Measurements from ENCODE around the gene TMEM151B.
"Not testable (repeated sequence)": the region's sequence is repeated elsewhere in the genome, so short reads cannot be mapped to it uniquely, and the experiment has no call there.

TMEM151B gene

DNA sequence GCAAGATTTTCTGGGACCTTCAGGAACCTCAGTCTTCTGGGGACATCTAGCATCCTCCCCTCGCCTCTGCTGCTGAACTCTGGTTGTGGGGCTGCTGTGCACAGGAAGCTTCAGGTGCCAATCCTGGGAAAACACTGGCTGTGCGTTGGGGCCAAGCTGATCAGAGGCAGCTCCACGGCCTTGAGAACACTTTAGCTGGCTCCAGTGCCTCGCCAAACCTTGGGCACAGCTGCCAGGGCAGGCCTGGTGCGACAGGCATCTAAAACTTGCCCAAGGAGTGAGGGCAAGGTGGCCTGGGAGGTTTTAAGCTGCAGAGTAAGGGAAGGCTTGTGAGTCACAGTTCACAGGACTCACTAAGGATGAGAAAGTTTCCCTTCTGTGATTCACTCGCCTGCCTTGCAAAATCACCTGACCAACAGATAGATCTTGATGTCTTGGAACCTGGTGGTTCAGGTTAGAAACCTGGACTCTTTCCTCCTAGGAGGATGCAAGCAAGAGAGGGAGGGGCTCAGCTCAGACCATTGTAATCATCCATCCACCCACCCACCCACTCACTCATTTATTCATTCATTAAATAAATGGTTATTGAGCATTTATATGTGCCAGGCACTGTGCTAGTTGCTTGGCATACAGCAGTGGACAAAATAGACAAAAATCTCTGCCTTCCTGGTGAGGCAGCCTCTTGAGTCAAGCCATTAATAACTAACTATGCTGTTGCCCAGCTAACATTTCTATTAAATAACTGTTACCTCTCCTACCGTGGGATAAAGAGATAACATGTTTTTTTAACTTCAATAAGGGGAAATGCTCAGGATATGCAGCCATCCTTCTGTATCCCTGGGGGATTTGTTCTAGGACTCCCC is 69.7 kb downstream of the TMEM151B start:
- in situ Hi-C loops (cut with MboI; ENCODE audit: low sequenced_read_pairs, unreplicated experiment): no loop called here
- TF ChIP-seq, protein P1, sequence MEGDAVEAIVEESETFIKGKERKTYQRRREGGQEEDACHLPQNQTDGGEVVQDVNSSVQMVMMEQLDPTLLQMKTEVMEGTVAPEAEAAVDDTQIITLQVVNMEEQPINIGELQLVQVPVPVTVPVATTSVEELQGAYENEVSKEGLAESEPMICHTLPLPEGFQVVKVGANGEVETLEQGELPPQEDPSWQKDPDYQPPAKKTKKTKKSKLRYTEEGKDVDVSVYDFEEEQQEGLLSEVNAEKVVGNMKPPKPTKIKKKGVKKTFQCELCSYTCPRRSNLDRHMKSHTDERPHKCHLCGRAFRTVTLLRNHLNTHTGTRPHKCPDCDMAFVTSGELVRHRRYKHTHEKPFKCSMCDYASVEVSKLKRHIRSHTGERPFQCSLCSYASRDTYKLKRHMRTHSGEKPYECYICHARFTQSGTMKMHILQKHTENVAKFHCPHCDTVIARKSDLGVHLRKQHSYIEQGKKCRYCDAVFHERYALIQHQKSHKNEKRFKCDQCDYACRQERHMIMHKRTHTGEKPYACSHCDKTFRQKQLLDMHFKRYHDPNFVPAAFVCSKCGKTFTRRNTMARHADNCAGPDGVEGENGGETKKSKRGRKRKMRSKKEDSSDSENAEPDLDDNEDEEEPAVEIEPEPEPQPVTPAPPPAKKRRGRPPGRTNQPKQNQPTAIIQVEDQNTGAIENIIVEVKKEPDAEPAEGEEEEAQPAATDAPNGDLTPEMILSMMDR (IDR thresholded peaks at IDR 0.05; ENCODE audit: borderline replicate concordance, control extremely low read depth, extremely low read depth, insufficient read depth, missing control alignments): no peak
- no peak for DNase-seq (ENCODE audit: low spot score)

DNA sequence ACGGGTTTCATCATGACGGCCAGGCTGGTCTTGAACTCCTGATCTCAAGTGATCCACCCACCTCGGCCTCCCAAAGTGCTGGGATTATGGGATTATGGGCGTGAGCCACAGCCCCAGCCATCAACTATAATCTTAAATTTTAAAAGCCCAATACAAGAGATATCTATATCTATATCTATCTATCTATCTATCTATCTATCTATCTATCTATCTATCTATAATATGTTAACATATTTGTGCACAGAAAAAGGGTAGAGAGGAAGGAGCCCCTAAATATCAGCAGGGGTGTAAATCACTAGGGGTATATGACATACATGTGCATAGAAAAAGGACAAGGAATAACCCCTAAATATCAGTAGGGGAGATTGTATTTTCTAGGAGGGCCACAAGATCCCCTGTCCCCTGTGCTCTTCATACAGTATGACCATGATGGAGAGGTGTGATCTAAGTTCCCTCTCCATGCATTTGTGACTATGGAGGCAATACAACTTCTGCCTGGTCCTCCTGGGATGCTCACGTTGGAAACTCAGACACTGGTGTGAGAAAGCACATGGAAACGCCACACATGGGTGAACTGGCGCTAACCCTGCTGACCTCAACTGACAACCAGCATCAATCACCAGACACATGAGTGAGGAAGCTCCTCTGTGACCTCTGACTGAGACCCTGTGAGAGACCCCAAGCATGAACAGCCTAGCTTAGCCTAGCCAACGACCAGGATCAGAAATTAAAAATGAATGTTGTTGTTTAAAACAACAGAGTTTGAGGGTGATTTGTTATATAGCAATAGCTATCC is 71.0 kb downstream of the TMEM151B start:
- no peak for DNase-seq (ENCODE audit: low spot score)
- TF ChIP-seq, protein P1 (IDR thresholded peaks at IDR 0.05; ENCODE audit: borderline replicate concordance, control extremely low read depth, extremely low read depth, insufficient read depth, missing control alignments): no peak
- in situ Hi-C loops (cut with MboI; ENCODE audit: low sequenced_read_pairs, unreplicated experiment): no loop called here

GRCh38 chr6:44342052-44342451 is 71.8 kb downstream of the TMEM151B start:
- in situ Hi-C loops (cut with MboI; ENCODE audit: low sequenced_read_pairs, unreplicated experiment): no loop called here
- TF ChIP-seq, protein P1 (IDR thresholded peaks at IDR 0.05; ENCODE audit: borderline replicate concordance, control extremely low read depth, extremely low read depth, insufficient read depth, missing control alignments): no peak
- DNase-seq (ENCODE audit: low spot score): no peak

DNA sequence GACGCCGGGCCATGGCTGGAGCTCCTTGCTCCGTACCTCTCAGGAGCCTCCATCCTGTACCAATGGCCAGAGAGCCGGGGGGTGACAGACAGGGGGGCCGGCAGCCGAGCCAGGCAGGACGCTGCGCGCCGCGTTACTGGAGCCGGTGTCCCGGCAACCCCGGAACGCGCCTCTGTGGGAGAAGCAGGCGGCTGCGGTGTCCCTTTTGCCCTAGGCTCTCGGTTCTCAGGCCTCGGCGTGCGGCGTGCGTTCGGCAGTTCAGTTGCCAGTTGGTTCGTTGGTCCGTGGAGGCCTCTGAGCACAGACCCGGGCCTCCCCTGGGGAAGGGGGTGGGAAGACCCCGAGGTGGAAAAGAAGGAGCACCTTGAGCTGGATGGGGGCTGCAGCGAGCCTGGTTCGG is 72.2 kb downstream of the TMEM151B start, which contains the start of gene SPATS1:
TSS of gene SPATS1 (plus strand) at position 162 of the 400 bp plus-strand sequence. CDS start 446 bp downstream, outside the sequence.
- TF ChIP-seq, protein P1 (IDR thresholded peaks at IDR 0.05; ENCODE audit: borderline replicate concordance, control extremely low read depth, extremely low read depth, insufficient read depth, missing control alignments): no peak
- peak; percentile 19 for DNase-seq (ENCODE audit: low spot score)
- in situ Hi-C loops (cut with MboI; ENCODE audit: low sequenced_read_pairs, unreplicated experiment): no loop called here

DNA sequence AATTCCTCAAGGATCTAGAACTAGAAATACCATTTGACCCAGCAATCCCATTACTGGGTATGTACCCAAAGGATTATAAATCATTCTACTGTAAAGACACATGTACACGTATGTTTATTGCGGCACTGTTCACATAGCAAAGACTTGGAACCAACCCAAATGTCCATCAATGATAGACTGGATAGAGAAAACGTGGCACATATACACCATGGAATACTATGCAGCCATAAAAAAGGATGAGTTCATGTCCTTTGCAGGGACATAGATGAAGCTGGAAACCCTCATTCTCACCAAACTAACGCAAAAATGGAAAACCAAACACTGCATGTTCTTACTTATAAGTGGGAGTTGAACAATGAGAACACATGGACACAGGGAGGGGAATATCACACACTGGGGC is 76.6 kb downstream of the TMEM151B start:
- in situ Hi-C loops (cut with MboI; ENCODE audit: low sequenced_read_pairs, unreplicated experiment); DNase-seq (ENCODE audit: low spot score): not testable (repeated sequence)

DNA sequence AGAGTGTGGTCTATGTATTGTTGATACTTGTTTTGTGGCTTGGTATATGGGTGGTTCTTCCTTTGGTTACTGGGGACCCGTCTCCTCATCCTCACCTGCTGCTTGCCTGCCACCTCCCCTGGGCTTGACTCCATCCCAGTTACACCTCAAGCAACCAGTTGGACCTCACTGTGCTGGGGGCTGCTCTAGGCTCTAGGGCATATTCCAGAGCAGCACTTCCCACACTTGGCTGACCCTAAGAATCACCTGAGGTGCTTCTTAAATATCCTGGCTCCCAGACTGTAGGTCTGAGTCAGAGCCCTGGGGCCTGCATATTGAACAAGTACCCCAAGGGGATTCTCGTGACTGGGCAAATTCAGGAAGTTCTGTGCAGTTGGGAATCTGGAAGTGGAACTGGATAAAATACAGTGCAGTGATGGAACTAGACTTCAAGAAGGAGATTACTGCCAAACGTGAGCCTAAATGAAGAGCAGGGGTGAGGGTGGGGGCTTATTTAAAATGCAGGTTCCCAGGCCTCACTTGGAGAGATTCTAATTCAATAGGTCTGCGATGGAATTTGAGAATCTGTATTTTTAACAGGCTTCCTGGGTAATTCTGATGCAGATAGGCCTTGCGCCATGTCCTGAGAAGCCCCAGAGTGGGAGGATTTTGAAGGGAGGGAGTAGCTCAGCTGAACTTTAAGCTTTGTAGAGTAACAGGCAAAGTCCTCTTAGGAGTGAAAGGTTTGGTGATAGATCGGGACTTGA is 79.8 kb downstream of the TMEM151B start:
- TF ChIP-seq, protein P1 (IDR thresholded peaks at IDR 0.05; ENCODE audit: borderline replicate concordance, control extremely low read depth, extremely low read depth, insufficient read depth, missing control alignments): no peak
- in situ Hi-C loops (cut with MboI; ENCODE audit: low sequenced_read_pairs, unreplicated experiment): no loop called here
- DNase-seq (ENCODE audit: low spot score): no peak

DNA sequence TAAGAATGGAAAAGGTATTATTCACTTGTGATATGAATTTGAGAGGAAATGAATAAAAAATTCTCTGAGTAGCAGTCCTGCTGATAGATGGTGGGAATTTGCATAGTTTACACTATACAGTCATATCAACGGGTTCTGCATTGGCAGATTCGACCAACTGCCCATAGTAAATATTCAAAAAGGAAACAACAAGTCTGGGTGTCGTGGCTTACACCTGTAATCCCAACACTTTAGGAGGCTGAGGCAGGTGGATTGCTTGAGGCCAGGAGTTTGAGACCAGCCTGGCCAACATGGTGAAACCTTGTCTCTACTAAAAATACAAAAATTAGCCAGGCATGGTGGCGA is 80.4 kb downstream of the TMEM151B start:
- DNase-seq (ENCODE audit: low spot score); in situ Hi-C loops (cut with MboI; ENCODE audit: low sequenced_read_pairs, unreplicated experiment): not testable (repeated sequence)

All from GM13976 (cell line).